ENCODE measurements around the gene SRPK3.

The SRPK3 gene

DNA sequence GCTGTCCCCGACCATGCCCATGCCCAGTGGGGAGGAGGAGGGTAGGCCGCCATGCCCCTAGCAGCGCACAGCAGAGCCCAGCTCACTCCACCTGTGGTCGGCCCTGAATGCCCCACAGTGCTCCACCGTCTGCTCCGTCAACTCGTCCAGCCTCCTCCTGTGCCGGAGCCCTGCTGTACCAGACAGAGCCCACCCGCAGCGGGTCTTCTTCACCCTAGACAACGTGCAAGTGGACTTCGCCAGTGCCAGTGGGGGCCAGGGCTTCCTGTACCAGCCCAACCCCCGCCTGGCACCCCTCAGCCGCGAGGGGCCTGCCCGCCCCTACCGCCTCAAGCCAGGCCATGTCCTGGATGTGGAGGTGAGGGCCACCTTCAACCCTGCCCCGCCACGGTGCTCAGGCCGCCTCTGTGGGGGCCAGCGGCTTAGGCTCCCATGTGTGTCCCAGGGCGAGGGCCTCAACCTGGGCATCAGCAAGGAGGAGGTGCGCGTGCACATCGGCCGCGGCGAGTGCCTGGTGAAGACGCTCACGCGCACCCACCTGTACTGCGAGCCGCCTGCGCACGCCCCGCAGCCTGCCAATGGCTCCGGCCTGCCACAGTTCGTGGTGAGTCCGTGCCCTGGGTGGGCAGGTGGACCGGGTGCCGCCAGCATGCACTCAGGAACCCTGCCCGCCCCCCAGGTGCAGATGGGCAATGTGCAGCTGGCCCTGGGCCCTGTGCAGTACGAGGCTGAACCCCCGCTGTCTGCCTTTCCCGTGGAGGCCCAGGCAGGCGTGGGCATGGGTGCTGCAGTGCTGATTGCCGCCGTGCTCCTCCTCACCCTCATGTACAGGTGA, 6.9 kb upstream of the SRPK3 start:
- Histone ChIP-seq H3F3A (ENCODE audit: insufficient read depth, low read length) (no peaks in the 10 kb centered on the region), H3K4me3 (ENCODE audit: low read depth, low read length, poor library complexity, severe bottlenecking) (no peak overlapping the region), H3K27me3 (ENCODE audit: insufficient read depth, low read length) (no peaks in the 10 kb centered on the region), H2AFZ (ENCODE audit: low read length) (no peak overlapping the region), H4K20me1 (ENCODE audit: insufficient read depth, low read length) (no peaks in the 10 kb centered on the region), H3K4me2 (ENCODE audit: low read length) (no peak overlapping the region), H3K4me1 (ENCODE audit: insufficient read depth, low read length, severe bottlenecking) (no peaks in the 10 kb centered on the region), H3K36me3 (ENCODE audit: insufficient read depth, low read length) (no peaks in the 10 kb centered on the region), H3K79me2 (ENCODE audit: insufficient read depth, low read length) (no peaks in the 10 kb centered on the region), H3K27ac (ENCODE audit: low read depth, low read length, poor library complexity, severe bottlenecking) (no peak overlapping the region), H3K9me2 (ENCODE audit: low read depth, low read length) (no peaks in the 10 kb centered on the region), H3K9me3 (ENCODE audit: low read length) (no peaks in the 10 kb centered on the region), H3K9ac (ENCODE audit: low read length) (no peak overlapping the region)
- no peak for TF ChIP-seq EZH2 (IDR thresholded peaks at IDR 0.05; ENCODE audit: borderline replicate concordance, low read length)
- TF ChIP-seq, protein P1, sequence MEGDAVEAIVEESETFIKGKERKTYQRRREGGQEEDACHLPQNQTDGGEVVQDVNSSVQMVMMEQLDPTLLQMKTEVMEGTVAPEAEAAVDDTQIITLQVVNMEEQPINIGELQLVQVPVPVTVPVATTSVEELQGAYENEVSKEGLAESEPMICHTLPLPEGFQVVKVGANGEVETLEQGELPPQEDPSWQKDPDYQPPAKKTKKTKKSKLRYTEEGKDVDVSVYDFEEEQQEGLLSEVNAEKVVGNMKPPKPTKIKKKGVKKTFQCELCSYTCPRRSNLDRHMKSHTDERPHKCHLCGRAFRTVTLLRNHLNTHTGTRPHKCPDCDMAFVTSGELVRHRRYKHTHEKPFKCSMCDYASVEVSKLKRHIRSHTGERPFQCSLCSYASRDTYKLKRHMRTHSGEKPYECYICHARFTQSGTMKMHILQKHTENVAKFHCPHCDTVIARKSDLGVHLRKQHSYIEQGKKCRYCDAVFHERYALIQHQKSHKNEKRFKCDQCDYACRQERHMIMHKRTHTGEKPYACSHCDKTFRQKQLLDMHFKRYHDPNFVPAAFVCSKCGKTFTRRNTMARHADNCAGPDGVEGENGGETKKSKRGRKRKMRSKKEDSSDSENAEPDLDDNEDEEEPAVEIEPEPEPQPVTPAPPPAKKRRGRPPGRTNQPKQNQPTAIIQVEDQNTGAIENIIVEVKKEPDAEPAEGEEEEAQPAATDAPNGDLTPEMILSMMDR (IDR thresholded peaks at IDR 0.05; ENCODE audit: low read length) = no peak

DNA sequence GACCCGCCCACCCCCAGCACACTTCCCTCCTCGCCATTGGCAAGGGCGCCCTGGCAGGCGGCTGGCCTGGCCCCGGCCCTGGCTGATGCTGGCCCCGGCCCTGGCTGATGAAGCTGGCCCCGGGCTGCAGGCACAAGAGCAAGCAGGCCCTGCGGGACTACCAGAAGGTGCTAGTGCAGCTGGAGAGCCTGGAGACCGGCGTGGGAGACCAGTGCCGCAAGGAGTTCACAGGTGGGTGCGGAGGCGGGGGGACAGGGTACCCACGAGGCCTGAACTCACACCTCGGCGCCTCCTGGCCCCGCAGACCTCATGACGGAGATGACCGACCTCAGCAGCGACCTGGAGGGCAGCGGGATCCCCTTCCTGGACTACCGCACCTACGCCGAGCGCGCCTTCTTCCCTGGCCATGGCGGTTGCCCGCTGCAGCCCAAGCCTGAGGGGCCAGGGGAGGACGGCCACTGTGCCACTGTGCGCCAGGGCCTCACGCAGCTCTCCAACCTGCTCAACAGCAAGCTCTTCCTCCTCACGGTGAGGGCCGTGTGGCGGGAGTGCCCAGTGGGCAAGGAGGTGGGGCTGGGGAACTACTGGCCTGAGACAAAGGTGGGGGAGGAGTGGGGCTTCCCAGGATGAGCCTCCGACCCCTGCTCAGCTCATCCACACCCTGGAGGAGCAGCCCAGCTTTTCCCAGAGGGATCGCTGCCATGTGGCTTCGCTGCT, 6.1 kb upstream of the SRPK3 start:
- H3K9ac ChIP-seq (ENCODE audit: low read length) = no peak overlapping the region
- H4K20me1 ChIP-seq (ENCODE audit: insufficient read depth, low read length) = no peaks in the 10 kb centered on the region
- no peak overlapping the region for H3K27ac ChIP-seq (ENCODE audit: low read depth, low read length, poor library complexity, severe bottlenecking)
- H3F3A ChIP-seq (ENCODE audit: insufficient read depth, low read length) = no peaks in the 10 kb centered on the region
- H3K27me3 ChIP-seq (ENCODE audit: insufficient read depth, low read length) = no peaks in the 10 kb centered on the region
- no peak overlapping the region for H3K4me3 ChIP-seq (ENCODE audit: low read depth, low read length, poor library complexity, severe bottlenecking)
- no peaks in the 10 kb centered on the region for H3K9me3 ChIP-seq (ENCODE audit: low read length)
- TF ChIP-seq, protein P1 (IDR thresholded peaks at IDR 0.05; ENCODE audit: low read length) = no peak
- TF ChIP-seq EZH2 (IDR thresholded peaks at IDR 0.05; ENCODE audit: borderline replicate concordance, low read length) = no peak
- no peaks in the 10 kb centered on the region for H3K36me3 ChIP-seq (ENCODE audit: insufficient read depth, low read length)
- no peak overlapping the region for H3K4me2 ChIP-seq (ENCODE audit: low read length)
- H3K4me1 ChIP-seq (ENCODE audit: insufficient read depth, low read length, severe bottlenecking) = no peaks in the 10 kb centered on the region
- no peaks in the 10 kb centered on the region for H3K9me2 ChIP-seq (ENCODE audit: low read depth, low read length)
- no peaks in the 10 kb centered on the region for H3K79me2 ChIP-seq (ENCODE audit: insufficient read depth, low read length)
- no peak overlapping the region for H2AFZ ChIP-seq (ENCODE audit: low read length)

DNA sequence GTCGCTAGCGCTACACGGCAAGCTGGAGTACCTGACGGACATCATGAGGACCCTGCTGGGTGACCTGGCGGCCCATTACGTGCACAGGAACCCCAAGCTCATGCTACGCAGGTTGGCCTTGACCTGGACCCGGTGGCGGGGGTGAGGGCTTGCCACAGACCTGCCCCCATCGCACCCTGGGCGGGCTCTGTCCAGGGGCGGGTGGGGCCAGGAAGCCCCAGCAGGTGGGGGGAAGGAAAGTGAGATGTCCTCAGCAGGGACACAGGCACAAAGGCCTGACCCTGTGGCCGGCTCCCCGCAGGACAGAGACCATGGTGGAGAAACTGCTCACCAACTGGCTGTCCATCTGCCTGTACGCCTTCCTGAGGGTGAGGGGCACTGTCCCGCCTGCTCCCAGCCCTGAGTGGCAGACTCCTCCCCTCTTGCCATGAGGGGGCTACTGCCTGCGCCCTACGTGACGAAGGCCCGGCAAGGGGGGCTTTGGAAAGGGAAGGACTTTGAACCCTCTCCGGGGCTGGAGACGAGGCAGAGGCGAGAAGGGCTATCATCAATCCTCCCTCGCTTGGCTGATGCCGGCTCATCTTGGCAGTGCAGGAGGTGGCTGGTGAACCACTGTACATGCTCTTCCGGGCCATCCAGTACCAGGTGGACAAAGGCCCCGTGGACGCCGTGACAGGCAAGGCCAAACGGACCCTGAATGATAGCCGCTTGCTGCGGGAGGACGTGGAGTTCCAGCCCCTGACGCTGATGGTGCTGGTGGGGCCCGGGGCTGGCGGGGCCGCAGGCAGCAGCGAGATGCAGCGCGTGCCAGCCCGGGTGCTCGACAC, 5.3 kb upstream of the SRPK3 start:
- H3K27me3 ChIP-seq (ENCODE audit: insufficient read depth, low read length) = no peaks in the 10 kb centered on the region
- TF ChIP-seq EZH2 (IDR thresholded peaks at IDR 0.05; ENCODE audit: borderline replicate concordance, low read length) = no peak
- TF ChIP-seq, protein P1 (IDR thresholded peaks at IDR 0.05; ENCODE audit: low read length) = no peak
- no peaks in the 10 kb centered on the region for H3K9me3 ChIP-seq (ENCODE audit: low read length)
- H3K9ac ChIP-seq (ENCODE audit: low read length) = no peak overlapping the region
- H3K4me2 ChIP-seq (ENCODE audit: low read length) = no peak overlapping the region
- H3K4me3 ChIP-seq (ENCODE audit: low read depth, low read length, poor library complexity, severe bottlenecking) = no peak overlapping the region
- no peaks in the 10 kb centered on the region for H4K20me1 ChIP-seq (ENCODE audit: insufficient read depth, low read length)
- H3F3A ChIP-seq (ENCODE audit: insufficient read depth, low read length) = no peaks in the 10 kb centered on the region
- no peak overlapping the region for H2AFZ ChIP-seq (ENCODE audit: low read length)
- H3K4me1 ChIP-seq (ENCODE audit: insufficient read depth, low read length, severe bottlenecking) = no peaks in the 10 kb centered on the region
- no peak overlapping the region for H3K27ac ChIP-seq (ENCODE audit: low read depth, low read length, poor library complexity, severe bottlenecking)
- H3K79me2 ChIP-seq (ENCODE audit: insufficient read depth, low read length) = no peaks in the 10 kb centered on the region
- no peaks in the 10 kb centered on the region for H3K9me2 ChIP-seq (ENCODE audit: low read depth, low read length)
- no peaks in the 10 kb centered on the region for H3K36me3 ChIP-seq (ENCODE audit: insufficient read depth, low read length)
